ENCODE data around the gene HSF2.

HSF2 gene

DNA sequence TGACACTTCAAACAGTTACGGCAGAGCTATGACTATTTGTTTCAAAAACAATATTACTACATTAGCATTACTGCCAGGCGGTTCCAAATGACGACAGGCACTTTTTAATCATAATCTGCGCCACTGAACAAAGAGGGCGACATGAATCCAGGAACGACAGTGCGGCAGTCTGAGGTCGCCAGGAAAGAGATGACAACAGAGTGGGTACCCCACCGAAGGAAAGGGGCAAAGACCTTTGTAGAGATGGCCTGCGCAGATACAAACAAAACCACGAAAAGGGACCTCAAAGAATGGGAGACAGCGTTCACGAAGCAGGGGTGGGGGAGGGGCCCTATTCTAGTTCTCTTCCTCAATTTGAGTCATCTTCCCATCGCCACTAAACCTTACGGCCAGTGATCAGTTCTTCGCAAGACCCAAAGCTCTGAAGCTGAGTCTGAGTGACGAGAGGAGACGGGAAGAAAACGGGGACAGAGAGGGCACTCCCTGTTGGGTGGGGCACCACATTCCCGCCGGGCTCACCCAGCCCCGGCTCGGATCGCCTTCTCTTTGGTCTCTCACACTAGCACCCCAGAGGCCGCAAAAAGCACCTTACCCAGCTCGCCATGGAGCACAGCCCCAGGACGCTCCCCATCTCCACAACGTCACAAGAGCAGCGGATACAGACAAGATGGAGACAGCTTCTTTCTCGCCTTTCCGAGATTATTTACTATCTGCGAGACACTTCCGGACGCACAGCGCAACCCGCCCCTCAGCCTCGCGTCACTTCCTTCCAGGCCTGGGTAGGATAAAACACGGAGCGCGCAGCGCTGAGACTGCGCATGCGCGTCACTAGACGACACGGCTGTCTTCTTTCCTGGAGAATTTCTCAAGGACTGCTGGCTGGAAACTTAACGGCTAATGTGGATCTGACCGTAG, 71.9 kb downstream of the HSF2 start, which contains the start of gene SERINC1:
Gene SERINC1 (minus strand): TSS at position 701 of the 915 bp plus-strand sequence. CDS start 70 bp downstream, at position 631.
- H3K27ac ChIP-seq (ENCODE audit: low read length) = peak within 1 kb of the TSS; percentile 70
- peaks cover 27% of the 10 kb centered on the region for H4K20me1 ChIP-seq (ENCODE audit: insufficient read depth, low read length)
- H3K27me3 ChIP-seq (ENCODE audit: low read depth, low read length) = no peaks in the 10 kb centered on the region
- peak within 1 kb of the TSS; percentile 98 for H2AFZ ChIP-seq (ENCODE audit: low read depth, low read length)
- H3K4me1 ChIP-seq (ENCODE audit: low read length) = peaks cover 9% of the 10 kb centered on the region; the same call in 1 of the 2 replicates
- H3K79me2 ChIP-seq (ENCODE audit: low read length) = peaks cover 53% of the 10 kb centered on the region
- peak within 1 kb of the TSS; percentile 86 for H3K9ac ChIP-seq (ENCODE audit: low read length)
- peak within 1 kb of the TSS; percentile 95 for H3K4me2 ChIP-seq (ENCODE audit: low read length)
- H3K36me3 ChIP-seq (replicated peaks; ENCODE audit: low read depth, low read length) = no peaks in the 10 kb centered on the region
- H3K4me3 ChIP-seq (ENCODE audit: low read length) = peak within 1 kb of the TSS; percentile 97
- H3K9me3 ChIP-seq (ENCODE audit: insufficient read depth, low read length) = no peaks in the 10 kb centered on the region
- TF ChIP-seq EZH2phosphoT487 (IDR thresholded peaks at IDR 0.05; ENCODE audit: low read depth) = no peak
- no peak for TF ChIP-seq CTCF (IDR thresholded peaks at IDR 0.05; ENCODE audit: low read depth, low read length)

- H3K9ac ChIP-seq (ENCODE audit: low read length) = peak overlapping the region; percentile 86
- peaks cover 21% of the 10 kb centered on the region for H4K20me1 ChIP-seq (ENCODE audit: insufficient read depth, low read length)
- no peaks in the 10 kb centered on the region for H3K36me3 ChIP-seq (replicated peaks; ENCODE audit: low read depth, low read length)
- H3K9me3 ChIP-seq (ENCODE audit: insufficient read depth, low read length) = no peaks in the 10 kb centered on the region
- TF ChIP-seq EZH2phosphoT487 (IDR thresholded peaks at IDR 0.05; ENCODE audit: low read depth) (no peak), CTCF (IDR thresholded peaks at IDR 0.05; ENCODE audit: low read depth, low read length) (no peak)
- H3K4me1 ChIP-seq (ENCODE audit: low read length) = peaks cover 9% of the 10 kb centered on the region; the same call in 1 of the 2 replicates
- peaks cover 46% of the 10 kb centered on the region for H3K79me2 ChIP-seq (ENCODE audit: low read length)
- peak overlapping the region; percentile 73 for H3K4me2 ChIP-seq (ENCODE audit: low read length)
- H2AFZ ChIP-seq (ENCODE audit: low read depth, low read length) = peak overlapping the region; percentile 98
- peak overlapping the region; percentile 40 for H3K27ac ChIP-seq (ENCODE audit: low read length)
- no peaks in the 10 kb centered on the region for H3K27me3 ChIP-seq (ENCODE audit: low read depth, low read length)
- peak overlapping the region; percentile 97 for H3K4me3 ChIP-seq (ENCODE audit: low read length)
Measured at GRCh38 chr6:122472022-122472340, 72.5 kb downstream of the HSF2 start.

- H3K9me3 ChIP-seq (ENCODE audit: insufficient read depth, low read length) = no peaks in the 10 kb centered on the region
- H3K27ac ChIP-seq (ENCODE audit: low read length) = no peak overlapping the region
- H4K20me1 ChIP-seq (ENCODE audit: insufficient read depth, low read length) = no peaks in the 10 kb centered on the region
- H3K9ac ChIP-seq (ENCODE audit: low read length) = no peak overlapping the region
- H3K36me3 ChIP-seq (replicated peaks; ENCODE audit: low read depth, low read length) = no peaks in the 10 kb centered on the region
- no peak overlapping the region for H3K4me2 ChIP-seq (ENCODE audit: low read length)
- no peaks in the 10 kb centered on the region for H3K27me3 ChIP-seq (ENCODE audit: low read depth, low read length)
- H3K4me1 ChIP-seq (ENCODE audit: low read length) = peaks cover 3% of the 10 kb centered on the region; the same call in 1 of the 2 replicates
- TF ChIP-seq CTCF (IDR thresholded peaks at IDR 0.05; ENCODE audit: low read depth, low read length) (peak; percentile 49), EZH2phosphoT487 (IDR thresholded peaks at IDR 0.05; ENCODE audit: low read depth) (no peak)
- no peak overlapping the region for H2AFZ ChIP-seq (ENCODE audit: low read depth, low read length)
- H3K79me2 ChIP-seq (ENCODE audit: low read length) = peaks cover 5% of the 10 kb centered on the region
- no peak overlapping the region for H3K4me3 ChIP-seq (ENCODE audit: low read length)
Measured at GRCh38 chr6:122476131-122476530, 76.7 kb downstream of the HSF2 start.

GRCh38 chr6:122482750-122483080, 83.3 kb downstream of the HSF2 start:
- H3K27me3 ChIP-seq (ENCODE audit: low read depth, low read length) = no peaks in the 10 kb centered on the region
- TF ChIP-seq CTCF (IDR thresholded peaks at IDR 0.05; ENCODE audit: low read depth, low read length) (no peak), EZH2phosphoT487 (IDR thresholded peaks at IDR 0.05; ENCODE audit: low read depth) (no peak)
- no peak overlapping the region for H3K4me2 ChIP-seq (ENCODE audit: low read length)
- no peak overlapping the region for H2AFZ ChIP-seq (ENCODE audit: low read depth, low read length)
- H4K20me1 ChIP-seq (ENCODE audit: insufficient read depth, low read length) = no peaks in the 10 kb centered on the region
- H3K27ac ChIP-seq (ENCODE audit: low read length) = no peak overlapping the region
- H3K79me2 ChIP-seq (ENCODE audit: low read length) = no peaks in the 10 kb centered on the region
- H3K4me1 ChIP-seq (ENCODE audit: low read length) = peaks cover 8% of the 10 kb centered on the region
- H3K36me3 ChIP-seq (replicated peaks; ENCODE audit: low read depth, low read length) = no peaks in the 10 kb centered on the region
- no peak overlapping the region for H3K9ac ChIP-seq (ENCODE audit: low read length)
- no peaks in the 10 kb centered on the region for H3K9me3 ChIP-seq (ENCODE audit: insufficient read depth, low read length)
- no peak overlapping the region for H3K4me3 ChIP-seq (ENCODE audit: low read length)
